OCI-LY1 (cell line): ENCODE results near the gene POLE4.
A peak's percentile ranks its signal among the peaks of the same experiment; 100 is the strongest.

Experiments used
- H2AFZ ChIP-seq: fragments of 200-600 bp; sonication (generic), shearing (Covaris generic); 2 replicates; pipeline ENCODE4 v1.6.0; 2014; ENCODE audit warnings: antibody characterized with exemption, mild to moderate bottlenecking, low read length
- H3F3A ChIP-seq: fragments of 200-600 bp; sonication (generic), shearing (Covaris generic); 2 replicates; pipeline ENCODE4 v1.6.0; 2014; ENCODE audit warnings: mild to moderate bottlenecking, antibody characterized with exemption, low read length, moderate library complexity; ENCODE audit not compliant: insufficient read depth
- H3K27ac ChIP-seq: fragments of 200-600 bp; sonication (generic); 2 replicates; pipeline ENCODE4 v1.5.1; 2014; ENCODE audit warnings: low read length, mixed run types, mild to moderate bottlenecking, low read depth; ENCODE audit not compliant: poor library complexity, severe bottlenecking
- H3K27me3 ChIP-seq: fragments of 200-600 bp; sonication (generic); 2 replicates; pipeline ENCODE4 v1.6.0; 2014; ENCODE audit warnings: antibody characterized with exemption, mild to moderate bottlenecking, low read length, moderate library complexity; ENCODE audit not compliant: insufficient read depth
- H3K36me3 ChIP-seq: fragments of 200-600 bp; sonication (generic); 2 replicates; pipeline ENCODE4 v1.6.1; 2014; ENCODE audit warnings: mild to moderate bottlenecking, antibody characterized with exemption, low read length, moderate library complexity, mixed read lengths; ENCODE audit not compliant: insufficient read depth
- H3K4me1 ChIP-seq: fragments of 200-600 bp; sonication (generic); 2 replicates; pipeline ENCODE4 v1.5.1; 2014; ENCODE audit warnings: mild to moderate bottlenecking, low read length, moderate library complexity; ENCODE audit not compliant: insufficient read depth, severe bottlenecking
- H3K4me2 ChIP-seq: fragments of 200-600 bp; sonication (generic), shearing (Covaris generic); 2 replicates; pipeline ENCODE4 v1.6.1; 2014; ENCODE audit warnings: low read length
- H3K4me3 ChIP-seq: fragments of 200-600 bp; sonication (generic); 2 replicates; pipeline ENCODE4 v1.5.1; 2014; ENCODE audit warnings: low read length, low read depth, mild to moderate bottlenecking, mixed read lengths; ENCODE audit not compliant: poor library complexity, severe bottlenecking
- H3K79me2 ChIP-seq: fragments of 200-600 bp; shearing (Covaris generic); 2 replicates; pipeline ENCODE4 v1.6.1; 2016; ENCODE audit warnings: mixed run types, low read length, mixed read lengths; ENCODE audit not compliant: insufficient read depth
- H3K9ac ChIP-seq: fragments of 200-600 bp; sonication (generic), shearing (Covaris generic); 2 replicates; pipeline ENCODE4 v1.6.1; 2014; ENCODE audit warnings: mild to moderate bottlenecking, low read length, mixed read lengths
- H3K9me2 ChIP-seq: fragments of 200-600 bp; sonication (generic), shearing (Covaris generic); 2 replicates; pipeline ENCODE4 v1.6.1; 2014; ENCODE audit warnings: low read depth, mild to moderate bottlenecking, low read length, mixed read lengths
- H3K9me3 ChIP-seq: fragments of 200-600 bp; shearing (Covaris generic); 2 replicates; pipeline ENCODE4 v1.6.1; 2014; ENCODE audit warnings: low read length, mixed read lengths
- H4K20me1 ChIP-seq: fragments of 200-600 bp; sonication (generic), shearing (Covaris generic); 2 replicates; pipeline ENCODE4 v1.6.0; 2016; ENCODE audit warnings: mild to moderate bottlenecking, low read length; ENCODE audit not compliant: insufficient read depth
- CTCF ChIP-seq: fragments of 200-600 bp; sonication (generic), shearing (Covaris generic); IDR thresholded peaks from 2 replicates; pipeline ENCODE4 v1.5.1; 2017; ENCODE audit warnings: mild to moderate bottlenecking, antibody characterized with exemption, low read length, moderate library complexity, mixed read lengths
- EZH2 ChIP-seq: fragments of 200-600 bp; sonication (generic), shearing (Covaris generic); IDR thresholded peaks from 2 replicates; pipeline ENCODE4 v1.8.0; 2017; ENCODE audit warnings: borderline replicate concordance, mixed run types, mild to moderate bottlenecking, antibody characterized with exemption, low read length, moderate library complexity, mixed read lengths

POLE4 gene

GRCh38 chr2:74958274-74959105 is at the start of gene POLE4:
Gene POLE4, plus strand, starts transcription at chr2:74958643. Its CDS starts 37 bp downstream, at chr2:74958680.
- H3K9me2 ChIP-seq: no peaks in the 10 kb centered on the region
- peak within 1 kb of the TSS; percentile 92 for H3K4me2 ChIP-seq
- peaks cover 32% of the 10 kb centered on the region for H3K36me3 ChIP-seq
- no peaks in the 10 kb centered on the region; the same call in 1 of the 2 replicates for H3F3A ChIP-seq
- H3K79me2 ChIP-seq: no peaks in the 10 kb centered on the region
- H3K27me3 ChIP-seq: no peaks in the 10 kb centered on the region
- H3K9me3 ChIP-seq: no peaks in the 10 kb centered on the region
- H3K27ac ChIP-seq: peak within 1 kb of the TSS; percentile 76
- TF ChIP-seq EZH2 (no peak), CTCF (no peak)
- H3K4me1 ChIP-seq: peaks cover 24% of the 10 kb centered on the region
- no peaks in the 10 kb centered on the region for H4K20me1 ChIP-seq
- H3K4me3 ChIP-seq: peak within 1 kb of the TSS; percentile 83
- peak within 1 kb of the TSS; percentile 86 for H2AFZ ChIP-seq
- peak within 1 kb of the TSS; percentile 89 for H3K9ac ChIP-seq

- TF ChIP-seq EZH2: no peak
- TF ChIP-seq CTCF: no peak
- no peak overlapping the region for H3K4me2 ChIP-seq
- H2AFZ ChIP-seq: no peak overlapping the region
- no peak overlapping the region for H3K4me3 ChIP-seq
- no peaks in the 10 kb centered on the region for H3K9me3 ChIP-seq
- no peaks in the 10 kb centered on the region for H3K4me1 ChIP-seq
- H3K27ac ChIP-seq: no peak overlapping the region
- H3F3A ChIP-seq: no peaks in the 10 kb centered on the region
- no peaks in the 10 kb centered on the region for H3K36me3 ChIP-seq
- no peak overlapping the region for H3K9ac ChIP-seq
- H3K79me2 ChIP-seq: no peaks in the 10 kb centered on the region
- no peaks in the 10 kb centered on the region for H3K9me2 ChIP-seq
- H3K27me3 ChIP-seq: no peaks in the 10 kb centered on the region
- no peaks in the 10 kb centered on the region for H4K20me1 ChIP-seq
Observed at GRCh38 chr2:74908748-74909444, 49.5 kb upstream of the POLE4 start.

GRCh38 chr2:74910245-74910644 is 48.2 kb upstream of the POLE4 start:
- Histone ChIP-seq H3K27me3 (no peaks in the 10 kb centered on the region), H4K20me1 (no peaks in the 10 kb centered on the region), H3F3A (no peaks in the 10 kb centered on the region), H3K9me3 (no peaks in the 10 kb centered on the region), H3K4me1 (no peaks in the 10 kb centered on the region), H3K27ac (no peak overlapping the region), H3K36me3 (no peaks in the 10 kb centered on the region), H3K79me2 (no peaks in the 10 kb centered on the region), H2AFZ (no peak overlapping the region), H3K9me2 (no peaks in the 10 kb centered on the region), H3K4me2 (no peak overlapping the region), H3K4me3 (no peak overlapping the region), H3K9ac (no peak overlapping the region)
- TF ChIP-seq CTCF (no peak), EZH2 (no peak)
